ENCODE results near the gene FBXO34.

FBXO34 gene

DNA sequence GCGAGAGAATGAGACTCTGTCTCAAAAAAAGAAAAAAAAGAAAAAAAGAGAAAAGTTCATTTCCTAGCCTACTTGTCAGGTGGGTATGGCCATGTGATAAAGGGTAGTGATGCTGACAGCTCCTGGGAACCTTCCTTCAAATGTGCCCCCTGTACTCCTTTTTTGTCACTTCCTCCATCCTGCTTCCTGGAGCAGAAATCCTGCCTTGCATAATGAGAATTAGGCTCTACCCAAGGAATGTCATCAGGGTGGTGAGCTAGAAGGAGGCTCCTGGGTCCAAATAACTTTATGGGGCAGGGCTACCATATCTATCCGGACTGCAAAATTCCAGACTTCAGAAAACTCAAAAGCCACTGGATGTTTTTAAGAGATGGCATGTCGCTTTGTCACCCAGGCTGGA lies 27.8 kb upstream of the FBXO34 start:
- H3K4me1 ChIP-seq (ENCODE audit: insufficient read depth, low read length): no peaks in the 10 kb centered on the region
- no peak overlapping the region for H3K9ac ChIP-seq (ENCODE audit: low read depth, low read length)
- H3K4me2 ChIP-seq (ENCODE audit: insufficient read depth, low read length): no peak overlapping the region
- no peak for DNase-seq
- H3K27me3 ChIP-seq (ENCODE audit: insufficient read depth, low read length, poor library complexity): peaks cover 19% of the 10 kb centered on the region
- H3K27ac ChIP-seq (ENCODE audit: low read length): no peak overlapping the region
- no peaks in the 10 kb centered on the region for H4K20me1 ChIP-seq (ENCODE audit: insufficient read depth, low read length)
- no peaks in the 10 kb centered on the region for H3K9me3 ChIP-seq (ENCODE audit: insufficient read depth, low read length, severe bottlenecking)
- TF ChIP-seq, protein P1, sequence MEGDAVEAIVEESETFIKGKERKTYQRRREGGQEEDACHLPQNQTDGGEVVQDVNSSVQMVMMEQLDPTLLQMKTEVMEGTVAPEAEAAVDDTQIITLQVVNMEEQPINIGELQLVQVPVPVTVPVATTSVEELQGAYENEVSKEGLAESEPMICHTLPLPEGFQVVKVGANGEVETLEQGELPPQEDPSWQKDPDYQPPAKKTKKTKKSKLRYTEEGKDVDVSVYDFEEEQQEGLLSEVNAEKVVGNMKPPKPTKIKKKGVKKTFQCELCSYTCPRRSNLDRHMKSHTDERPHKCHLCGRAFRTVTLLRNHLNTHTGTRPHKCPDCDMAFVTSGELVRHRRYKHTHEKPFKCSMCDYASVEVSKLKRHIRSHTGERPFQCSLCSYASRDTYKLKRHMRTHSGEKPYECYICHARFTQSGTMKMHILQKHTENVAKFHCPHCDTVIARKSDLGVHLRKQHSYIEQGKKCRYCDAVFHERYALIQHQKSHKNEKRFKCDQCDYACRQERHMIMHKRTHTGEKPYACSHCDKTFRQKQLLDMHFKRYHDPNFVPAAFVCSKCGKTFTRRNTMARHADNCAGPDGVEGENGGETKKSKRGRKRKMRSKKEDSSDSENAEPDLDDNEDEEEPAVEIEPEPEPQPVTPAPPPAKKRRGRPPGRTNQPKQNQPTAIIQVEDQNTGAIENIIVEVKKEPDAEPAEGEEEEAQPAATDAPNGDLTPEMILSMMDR (IDR thresholded peaks at IDR 0.05; ENCODE audit: borderline replicate concordance, extremely low read depth, low read length, poor library complexity, severe bottlenecking): no peak
- TF ChIP-seq EZH2 (IDR thresholded peaks at IDR 0.05; ENCODE audit: borderline replicate concordance, low read depth, low read length, severe bottlenecking): no peak
- no peaks in the 10 kb centered on the region for H3K79me2 ChIP-seq (ENCODE audit: insufficient read depth, low read length)
- no peaks in the 10 kb centered on the region for H3K36me3 ChIP-seq (ENCODE audit: insufficient read depth, low read length)
- no peak overlapping the region for H2AFZ ChIP-seq (ENCODE audit: low read depth, low read length)
- H3K4me3 ChIP-seq (ENCODE audit: low read depth in 1 of 2, low read length in 2 of 2): no peak overlapping the region
- ATAC-seq (ENCODE audit: insufficient read depth, low read depth): no peak

- H3K79me2 ChIP-seq (ENCODE audit: insufficient read depth, low read length): no peaks in the 10 kb centered on the region
- H3K4me2 ChIP-seq (ENCODE audit: insufficient read depth, low read length): no peak overlapping the region
- ATAC-seq (ENCODE audit: insufficient read depth, low read depth) (no peak), DNase-seq (no peak)
- H3K36me3 ChIP-seq (ENCODE audit: insufficient read depth, low read length): no peaks in the 10 kb centered on the region
- no peak overlapping the region for H2AFZ ChIP-seq (ENCODE audit: low read depth, low read length)
- TF ChIP-seq EZH2 (IDR thresholded peaks at IDR 0.05; ENCODE audit: borderline replicate concordance, low read depth, low read length, severe bottlenecking): no peak
- TF ChIP-seq, protein P1 (IDR thresholded peaks at IDR 0.05; ENCODE audit: borderline replicate concordance, extremely low read depth, low read length, poor library complexity, severe bottlenecking): no peak
- no peaks in the 10 kb centered on the region for H3K4me1 ChIP-seq (ENCODE audit: insufficient read depth, low read length)
- H3K4me3 ChIP-seq (ENCODE audit: low read depth in 1 of 2, low read length in 2 of 2): no peak overlapping the region
- no peak overlapping the region for H3K9ac ChIP-seq (ENCODE audit: low read depth, low read length)
- no peaks in the 10 kb centered on the region for H3K9me3 ChIP-seq (ENCODE audit: insufficient read depth, low read length, severe bottlenecking)
- H3K27me3 ChIP-seq (ENCODE audit: insufficient read depth, low read length, poor library complexity): peaks cover 19% of the 10 kb centered on the region
- H4K20me1 ChIP-seq (ENCODE audit: insufficient read depth, low read length): no peaks in the 10 kb centered on the region
- H3K27ac ChIP-seq (ENCODE audit: low read length): no peak overlapping the region
These were observed 27.4 kb upstream of the FBXO34 start for GRCh38 chr14:55243813-55244212.

GRCh38 chr14:55245657-55246268 lies 25.5 kb upstream of the FBXO34 start:
- Histone ChIP-seq H4K20me1 (ENCODE audit: insufficient read depth, low read length) (no peaks in the 10 kb centered on the region), H3K4me2 (ENCODE audit: insufficient read depth, low read length) (no peak overlapping the region), H3K4me1 (ENCODE audit: insufficient read depth, low read length) (no peaks in the 10 kb centered on the region), H2AFZ (ENCODE audit: low read depth, low read length) (no peak overlapping the region), H3K9ac (ENCODE audit: low read depth, low read length) (no peak overlapping the region), H3K4me3 (ENCODE audit: low read depth in 1 of 2, low read length in 2 of 2) (no peak overlapping the region), H3K27ac (ENCODE audit: low read length) (no peak overlapping the region), H3K36me3 (ENCODE audit: insufficient read depth, low read length) (no peaks in the 10 kb centered on the region), H3K9me3 (ENCODE audit: insufficient read depth, low read length, severe bottlenecking) (no peaks in the 10 kb centered on the region), H3K27me3 (ENCODE audit: insufficient read depth, low read length, poor library complexity) (peaks cover 24% of the 10 kb centered on the region), H3K79me2 (ENCODE audit: insufficient read depth, low read length) (no peaks in the 10 kb centered on the region)
- no peak for TF ChIP-seq EZH2 (IDR thresholded peaks at IDR 0.05; ENCODE audit: borderline replicate concordance, low read depth, low read length, severe bottlenecking)
- TF ChIP-seq, protein P1 (IDR thresholded peaks at IDR 0.05; ENCODE audit: borderline replicate concordance, extremely low read depth, low read length, poor library complexity, severe bottlenecking): peak; percentile 64
- ATAC-seq (ENCODE audit: insufficient read depth, low read depth): 0 out of 3 replicates have a peak, but pooled peaks have one; percentile 56
- DNase-seq: peak; percentile 16
